GM12892 (cell line): ENCODE measurements around the gene SIRT6.

Source experiments
- POLR2AphosphoS5 ChIP-seq: IDR thresholded peaks from 2 replicates; pipeline ENCODE4 v1.6.1; 2011; ENCODE audit warnings: low read depth, low read length, control low read depth
- TAF1 ChIP-seq: IDR thresholded peaks from 2 replicates; pipeline ENCODE4 v1.6.1; 2011; ENCODE audit warnings: low read depth, mild to moderate bottlenecking, control low read depth, low read length, borderline replicate concordance

DNA sequence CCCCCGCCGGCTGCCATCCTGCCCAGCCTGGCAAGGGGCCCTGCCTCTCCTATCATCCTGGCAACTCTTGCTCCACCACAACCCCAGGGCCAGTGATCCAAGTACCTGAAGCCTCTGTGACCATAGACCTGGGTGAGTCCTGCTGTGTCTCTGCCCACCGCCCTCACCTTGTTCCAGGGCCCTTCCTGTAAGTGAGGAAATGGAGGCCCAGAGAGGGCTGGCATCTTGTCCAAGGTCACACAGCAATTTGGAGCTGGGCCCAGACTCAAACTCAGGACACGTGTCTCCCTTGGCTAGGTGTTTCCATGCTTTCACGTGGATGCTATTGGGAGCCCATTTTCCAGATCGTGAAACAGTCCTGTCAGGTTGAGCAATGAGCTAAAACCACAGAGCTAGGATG lies 25.2 kb downstream of the SIRT6 start:
- TF ChIP-seq POLR2AphosphoS5 (no peak), TAF1 (no peak)
